GOT3 (cell line): ENCODE measurements around the gene TTF1.

ENCODE experiments used
- DNase-seq: peaks from one replicate; lab custom pipeline; 2025; ENCODE audit warnings: mixed read lengths; lab: John Stamatoyannopoulos, UW

TTF1 gene, protein sequence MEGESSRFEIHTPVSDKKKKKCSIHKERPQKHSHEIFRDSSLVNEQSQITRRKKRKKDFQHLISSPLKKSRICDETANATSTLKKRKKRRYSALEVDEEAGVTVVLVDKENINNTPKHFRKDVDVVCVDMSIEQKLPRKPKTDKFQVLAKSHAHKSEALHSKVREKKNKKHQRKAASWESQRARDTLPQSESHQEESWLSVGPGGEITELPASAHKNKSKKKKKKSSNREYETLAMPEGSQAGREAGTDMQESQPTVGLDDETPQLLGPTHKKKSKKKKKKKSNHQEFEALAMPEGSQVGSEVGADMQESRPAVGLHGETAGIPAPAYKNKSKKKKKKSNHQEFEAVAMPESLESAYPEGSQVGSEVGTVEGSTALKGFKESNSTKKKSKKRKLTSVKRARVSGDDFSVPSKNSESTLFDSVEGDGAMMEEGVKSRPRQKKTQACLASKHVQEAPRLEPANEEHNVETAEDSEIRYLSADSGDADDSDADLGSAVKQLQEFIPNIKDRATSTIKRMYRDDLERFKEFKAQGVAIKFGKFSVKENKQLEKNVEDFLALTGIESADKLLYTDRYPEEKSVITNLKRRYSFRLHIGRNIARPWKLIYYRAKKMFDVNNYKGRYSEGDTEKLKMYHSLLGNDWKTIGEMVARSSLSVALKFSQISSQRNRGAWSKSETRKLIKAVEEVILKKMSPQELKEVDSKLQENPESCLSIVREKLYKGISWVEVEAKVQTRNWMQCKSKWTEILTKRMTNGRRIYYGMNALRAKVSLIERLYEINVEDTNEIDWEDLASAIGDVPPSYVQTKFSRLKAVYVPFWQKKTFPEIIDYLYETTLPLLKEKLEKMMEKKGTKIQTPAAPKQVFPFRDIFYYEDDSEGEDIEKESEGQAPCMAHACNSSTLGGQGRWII

GRCh38 chr9:132406554-132407122, at the start of gene TTF1:
Gene TTF1, minus strand, starts transcription at chr9:132406840. Its CDS starts 4,019 bp downstream, at chr9:132402821.
- peak; percentile 38 for DNase-seq

- DNase-seq = no peak
Measured at GRCh38 chr9:132456241-132456640, 49.6 kb upstream of the TTF1 start.

DNA sequence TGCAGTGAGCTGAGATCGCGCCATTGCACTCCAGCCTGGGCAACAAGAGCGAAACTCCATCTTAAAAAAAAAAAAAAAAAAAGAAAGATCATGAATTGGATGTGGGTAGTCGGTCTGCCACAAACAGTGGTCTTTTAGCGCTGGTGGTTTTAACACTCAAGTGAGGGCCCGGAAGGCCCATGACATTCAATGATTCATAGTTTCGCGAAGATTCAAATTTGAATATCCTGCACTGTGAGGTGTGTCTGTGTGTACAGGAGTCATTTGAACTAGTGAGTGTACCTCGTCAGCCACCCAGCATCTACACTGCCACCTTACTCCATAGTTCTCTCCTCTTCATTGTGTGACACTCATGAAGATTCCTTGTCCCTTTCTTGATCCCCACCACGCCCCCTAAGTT, 44.6 kb upstream of the TTF1 start:
- no peak for DNase-seq

- no peak for DNase-seq
Measured at GRCh38 chr9:132447902-132448301, 41.3 kb upstream of the TTF1 start.

- DNase-seq = no peak
Measured at GRCh38 chr9:132447346-132447745, 40.7 kb upstream of the TTF1 start.

DNA sequence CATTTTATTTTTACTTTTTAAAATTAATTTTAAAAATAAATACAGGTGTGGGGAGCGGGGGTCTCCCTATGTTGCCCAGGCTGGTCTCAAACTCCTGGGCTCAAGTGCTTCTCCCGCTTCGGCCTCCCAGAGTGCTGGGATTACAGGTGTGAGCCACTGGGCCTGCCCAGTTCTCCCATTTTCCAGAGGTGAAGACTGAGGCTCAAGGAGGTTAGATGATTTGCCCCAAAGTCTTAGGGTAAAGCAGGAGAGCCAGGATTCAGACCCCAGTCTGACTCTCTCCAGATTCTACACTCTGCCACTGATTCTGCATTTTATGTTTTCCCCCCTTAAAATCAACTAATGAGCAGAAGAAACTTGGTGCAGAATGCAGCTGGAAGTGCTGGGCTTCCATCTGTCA, 40.2 kb upstream of the TTF1 start:
- DNase-seq = no peak

- DNase-seq = no peak
Measured at GRCh38 chr9:132443951-132444607, 37.4 kb upstream of the TTF1 start.

DNA sequence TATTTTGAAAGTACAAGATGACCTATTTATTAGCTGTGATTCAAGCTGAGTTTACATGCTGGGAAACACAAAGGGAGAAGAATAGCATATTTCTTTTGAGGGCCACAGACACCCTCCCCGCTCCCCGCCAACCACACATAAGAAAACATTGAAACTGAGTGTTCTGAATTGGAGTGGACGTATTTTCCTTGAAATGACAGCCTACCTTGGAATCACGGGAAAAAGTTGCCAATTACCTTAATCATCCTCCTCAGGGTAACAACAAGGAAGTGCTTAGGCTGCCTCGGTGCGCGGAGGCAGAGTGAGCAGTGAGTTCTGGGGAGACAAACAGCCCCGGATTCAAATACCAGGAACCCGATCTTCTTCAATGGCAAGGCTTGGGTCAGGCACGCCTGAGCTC, 34.8 kb upstream of the TTF1 start:
- no peak for DNase-seq

DNA sequence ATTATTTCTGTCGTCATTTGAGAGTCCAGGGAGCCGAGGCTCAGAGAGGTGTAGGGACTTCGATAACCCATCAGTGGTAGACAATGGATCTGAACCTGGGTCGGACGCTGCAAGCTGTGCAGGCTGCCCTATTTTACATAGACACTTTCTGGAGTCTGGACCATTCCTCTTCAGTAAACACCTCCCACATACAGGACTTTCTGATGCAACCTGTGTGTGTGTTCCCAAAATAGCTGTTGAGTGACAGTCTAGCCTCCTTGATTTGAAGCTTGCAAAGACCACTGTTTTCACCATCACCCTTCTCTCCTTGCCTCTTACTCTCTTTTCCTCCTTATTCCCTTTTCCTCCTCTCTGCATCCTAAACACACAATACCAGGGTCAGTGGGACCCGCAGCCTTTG, 34.1 kb upstream of the TTF1 start:
- DNase-seq = no peak

DNA sequence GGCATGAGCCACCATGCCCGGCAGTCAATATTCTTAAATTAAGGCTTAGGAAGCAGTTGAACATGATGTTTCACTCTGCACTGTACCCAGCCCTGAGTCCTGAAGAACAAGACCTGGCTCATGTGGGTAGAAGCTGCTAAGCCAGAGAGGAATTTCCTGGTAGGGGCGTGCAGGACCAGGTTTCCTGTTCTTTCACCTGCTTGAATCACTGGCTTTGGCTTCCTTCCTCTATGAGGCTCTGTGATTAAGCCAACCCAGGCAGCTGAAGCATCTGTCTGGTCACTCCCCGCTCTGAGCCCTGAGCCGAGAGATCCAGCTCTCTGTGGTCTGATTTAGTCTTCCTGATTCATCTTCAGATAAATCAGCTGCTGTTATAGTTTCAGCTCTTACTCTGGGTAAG, 32.5 kb upstream of the TTF1 start:
- no peak for DNase-seq

GRCh38 chr9:132434881-132435280, 28.2 kb upstream of the TTF1 start:
- DNase-seq = no peak

DNA sequence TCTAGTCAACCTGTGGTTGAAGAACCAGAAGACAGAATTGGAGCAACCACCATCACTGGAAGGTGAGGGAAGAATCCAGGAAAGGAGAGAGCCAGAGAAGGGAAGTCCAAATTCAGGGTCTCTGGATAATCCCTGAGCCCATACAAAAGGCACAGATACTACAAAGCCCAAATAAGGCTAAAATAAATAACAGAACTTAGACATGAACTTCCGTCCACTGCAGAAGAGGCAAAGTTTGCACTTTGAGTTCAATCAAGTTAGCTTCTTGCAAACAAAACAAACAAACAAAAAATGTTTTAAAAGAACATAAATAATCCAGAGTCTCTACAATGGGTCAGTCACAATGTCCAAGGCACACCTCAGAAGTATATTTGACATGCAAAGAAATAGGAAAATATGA, 24.4 kb upstream of the TTF1 start:
- DNase-seq = no peak

GRCh38 chr9:132426639-132427414, 20.2 kb upstream of the TTF1 start:
- no peak for DNase-seq

DNA sequence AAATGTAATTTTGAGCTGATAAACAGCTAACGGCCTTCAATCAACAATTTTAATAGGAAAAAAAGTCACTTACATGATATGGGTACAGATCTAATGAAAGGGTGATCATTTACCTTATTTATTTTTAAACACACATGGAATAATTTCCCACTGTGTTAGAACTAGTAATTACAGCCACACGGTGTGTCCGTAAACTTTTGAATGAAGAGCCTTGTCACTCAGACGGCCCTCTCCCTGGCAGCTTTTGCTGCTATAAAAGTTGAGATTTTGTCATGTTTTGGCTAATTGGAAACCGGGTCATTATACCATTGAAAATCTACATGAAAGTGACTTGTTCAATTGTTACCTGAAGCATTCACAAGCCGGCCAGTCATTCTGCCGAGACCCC, 19.0 kb upstream of the TTF1 start:
- DNase-seq = no peak

DNA sequence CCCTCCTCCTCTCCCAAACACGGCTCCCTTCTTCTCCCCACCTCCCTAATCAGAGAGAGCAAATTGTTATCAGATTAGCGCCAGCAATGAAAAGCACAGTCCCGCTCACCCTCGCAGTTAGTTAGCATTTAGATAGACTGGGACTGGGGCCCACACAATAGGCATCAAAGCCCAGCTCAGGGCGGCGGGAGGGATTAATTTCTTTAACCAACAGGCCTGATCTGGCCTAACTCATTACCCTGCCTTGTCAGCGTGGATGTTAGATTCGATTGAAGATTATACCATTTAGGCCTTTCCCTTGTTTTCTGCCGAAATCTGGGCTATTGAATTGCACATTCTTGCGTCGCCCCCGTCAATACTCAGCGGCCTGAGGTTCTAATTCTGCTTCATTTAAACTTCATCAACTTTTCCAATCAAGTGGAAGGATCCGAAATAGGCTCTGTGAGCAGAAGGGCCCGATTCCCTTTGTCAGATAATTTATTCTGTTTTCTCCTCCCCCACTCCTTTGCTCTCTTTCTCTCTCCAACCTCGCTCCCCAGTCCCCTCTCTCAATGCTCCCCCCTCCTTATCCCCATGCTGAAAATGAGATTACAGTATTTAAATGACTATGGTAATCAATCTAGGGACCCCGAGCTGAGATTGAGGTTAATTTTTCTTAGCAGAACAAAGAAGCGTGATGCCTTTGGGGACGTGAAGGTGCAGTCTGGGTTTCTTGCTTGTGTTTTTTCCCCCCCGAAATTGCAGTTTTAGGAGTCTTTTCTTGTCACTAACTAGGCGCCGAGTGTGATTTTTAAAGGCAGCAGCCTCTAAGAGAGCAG, 18.4 kb upstream of the TTF1 start:
- DNase-seq = no peak

GRCh38 chr9:132423503-132423902, 16.9 kb upstream of the TTF1 start:
- DNase-seq = no peak

DNA sequence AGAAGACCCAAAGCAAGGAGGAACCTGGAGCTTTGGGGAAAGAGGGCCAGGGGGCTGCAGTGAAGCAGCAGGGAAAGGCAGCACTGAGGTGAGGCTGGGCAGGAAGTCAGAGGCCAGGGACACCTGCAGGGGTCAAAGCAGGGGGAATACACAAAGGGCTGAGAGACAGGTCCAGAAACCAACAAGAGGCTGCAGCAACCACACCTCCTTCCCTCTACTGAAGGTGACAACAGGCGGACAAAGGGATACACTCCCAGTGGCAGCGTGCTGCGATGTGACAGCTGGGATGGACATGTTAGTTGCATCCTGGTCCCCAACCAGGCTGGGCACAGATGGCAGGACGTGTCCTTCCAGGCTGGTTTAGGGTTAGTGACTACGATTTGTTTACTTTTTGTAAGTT, 15.9 kb upstream of the TTF1 start:
- no peak for DNase-seq

DNA sequence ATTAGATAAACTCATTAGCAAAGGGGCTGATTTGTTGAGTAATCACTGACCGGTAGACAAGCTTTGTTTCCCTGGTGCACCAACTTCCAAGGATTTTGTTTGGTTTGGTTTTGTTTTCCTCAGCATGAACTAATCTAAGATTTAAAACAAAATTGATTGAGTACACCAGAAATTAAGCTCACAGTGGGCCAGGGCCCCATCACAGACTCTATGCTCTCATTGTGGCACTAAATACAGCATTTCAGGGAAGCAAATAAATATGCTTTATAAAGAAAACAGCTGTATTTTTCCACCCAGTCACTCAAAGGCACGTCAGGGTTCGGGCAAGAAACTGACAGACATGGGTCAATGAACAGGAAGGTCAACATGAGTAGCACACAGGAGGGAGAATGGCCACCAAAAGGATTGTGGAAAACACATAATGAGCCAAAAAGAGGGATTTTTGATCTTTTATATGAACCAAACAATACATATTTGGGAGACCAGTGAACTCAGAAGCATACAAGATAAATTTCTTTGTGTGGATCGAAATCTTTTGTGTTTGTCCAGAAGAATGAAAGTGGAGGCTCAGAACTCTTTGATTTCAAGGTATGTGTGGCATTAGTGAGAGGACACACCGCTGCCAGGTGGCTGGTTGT, 12.2 kb upstream of the TTF1 start:
- no peak for DNase-seq

DNA sequence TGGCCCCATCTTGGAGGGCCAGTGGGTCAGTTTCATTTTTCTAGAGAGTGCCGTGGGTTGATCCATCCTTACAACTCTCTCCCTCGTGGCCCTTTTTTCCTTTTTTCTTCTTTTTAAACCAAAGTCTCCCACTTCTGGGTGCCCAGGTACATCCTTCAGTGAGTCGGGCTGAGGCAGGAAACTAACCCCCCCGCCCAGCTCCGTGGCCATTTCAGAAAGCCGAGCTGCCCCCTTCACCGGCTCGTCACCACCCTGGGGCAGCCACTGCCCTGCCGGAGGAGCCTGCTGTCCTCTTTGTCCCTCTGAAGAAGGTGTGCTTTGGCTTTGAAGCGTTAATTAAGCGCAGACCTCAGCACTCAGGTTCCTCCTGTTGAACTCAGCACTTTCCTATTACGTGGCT, 8.5 kb upstream of the TTF1 start:
- no peak for DNase-seq

DNA sequence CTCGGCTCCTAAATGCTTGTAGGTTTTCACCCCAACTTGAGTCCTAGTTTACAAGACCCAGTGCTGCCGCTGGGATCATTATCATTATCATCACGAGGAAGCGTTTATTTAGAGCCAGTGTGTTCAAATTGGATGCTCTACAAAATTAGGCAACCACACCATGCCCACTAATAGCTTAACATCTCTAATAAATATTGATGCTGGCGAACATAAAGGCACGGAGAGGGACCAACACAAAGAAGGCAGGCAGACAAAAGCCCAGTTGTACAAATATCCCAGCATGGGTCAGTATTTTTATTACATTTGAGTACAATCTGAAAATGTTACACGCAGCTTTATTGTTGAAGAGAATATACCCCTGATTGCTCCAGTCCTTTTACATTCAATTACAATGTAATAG, 8.1 kb upstream of the TTF1 start:
- no peak for DNase-seq
